ENCODE measurements around the gene PLAAT5.

Gene PLAAT5
- long read RNA-seq, result 0 reads

- DNase-seq (ENCODE audit: low read depth in 1 of 2, low spot score in 1 of 2), result no peak
- Histone ChIP-seq H3K4me3 (replicated peaks; ENCODE audit: insufficient read depth, low read length) (peak within 1 kb of the TSS; percentile 38), H3K27ac (replicated peaks) (peak within 1 kb of the TSS; percentile 72), H3K27me3 (ENCODE audit: insufficient read depth, poor library complexity, severe bottlenecking) (no peaks in the 10 kb centered on the region)
- TF ChIP-seq SPI1 (IDR thresholded peaks at IDR 0.05; ENCODE audit: borderline replicate concordance, low read depth) (0 out of 2 replicates have a peak, but pooled peaks have one; percentile 5), CTCF (IDR thresholded peaks at IDR 0.05; ENCODE audit: insufficient read depth, low read length) (no peak), POLR2AphosphoS5 (IDR thresholded peaks at IDR 0.05; ENCODE audit: low read depth) (peak; percentile 27; the same call in 1 of the 2 replicates), GABPA (IDR thresholded peaks at IDR 0.05; ENCODE audit: low read depth) (no peak), REST (IDR thresholded peaks at IDR 0.05; ENCODE audit: insufficient replicate concordance, low read depth) (no peak)
These were observed at the start of gene PLAAT5 for GRCh38 chr11:63490551-63491239. PLAAT5 (minus strand) TSS chr11:63491167; CDS start chr11:63491034, 133 bp downstream.

GRCh38 chr11:63537293-63538101 lies 46.5 kb upstream of the PLAAT5 start:
- no peak overlapping the region for H3K27ac ChIP-seq (replicated peaks)
- no peak for TF ChIP-seq REST (IDR thresholded peaks at IDR 0.05; ENCODE audit: insufficient replicate concordance, low read depth)
- no peak for TF ChIP-seq POLR2AphosphoS5 (IDR thresholded peaks at IDR 0.05; ENCODE audit: low read depth)
- no peak for TF ChIP-seq SPI1 (IDR thresholded peaks at IDR 0.05; ENCODE audit: borderline replicate concordance, low read depth)
- no peak for TF ChIP-seq CTCF (IDR thresholded peaks at IDR 0.05; ENCODE audit: insufficient read depth, low read length)
- no peak for TF ChIP-seq GABPA (IDR thresholded peaks at IDR 0.05; ENCODE audit: low read depth)
- H3K4me3 ChIP-seq (replicated peaks; ENCODE audit: insufficient read depth, low read length), result no peak overlapping the region
- no peak for DNase-seq (ENCODE audit: low read depth in 1 of 2, low spot score in 1 of 2)
- H3K27me3 ChIP-seq (ENCODE audit: insufficient read depth, poor library complexity, severe bottlenecking), result no peaks in the 10 kb centered on the region

- H3K27me3 ChIP-seq (ENCODE audit: insufficient read depth, poor library complexity, severe bottlenecking), result no peaks in the 10 kb centered on the region
- no peak within 1 kb of the TSS for H3K27ac ChIP-seq (replicated peaks)
- no peak within 1 kb of the TSS for H3K4me3 ChIP-seq (replicated peaks; ENCODE audit: insufficient read depth, low read length)
- TF ChIP-seq CTCF (IDR thresholded peaks at IDR 0.05; ENCODE audit: insufficient read depth, low read length) (no peak), REST (IDR thresholded peaks at IDR 0.05; ENCODE audit: insufficient replicate concordance, low read depth) (no peak), GABPA (IDR thresholded peaks at IDR 0.05; ENCODE audit: low read depth) (no peak), POLR2AphosphoS5 (IDR thresholded peaks at IDR 0.05; ENCODE audit: low read depth) (no peak), SPI1 (IDR thresholded peaks at IDR 0.05; ENCODE audit: borderline replicate concordance, low read depth) (no peak)
- no peak for DNase-seq (ENCODE audit: low read depth in 1 of 2, low spot score in 1 of 2)
These were observed 45.8 kb upstream of the PLAAT5 start, which contains the start of gene PLAAT4 for GRCh38 chr11:63536669-63537292. PLAAT4 (plus strand) TSS chr11:63536808; CDS start chr11:63536869, 61 bp downstream.

All from HL-60 (cell line).